H1 (cell line): ENCODE results near the gene FARS2. TPM values are rescaled to one million over a fixed set of nuclear protein-coding genes. Genes with fewer than 3 reads are reported as not detected.

Source experiments
- CTCF ChIA-PET: fragments of 300-600 bp; sonication (Branson Sonifier 250); formaldehyde crosslinking; loops from one replicate; lab custom pipeline; 2021; ENCODE audit not compliant: partially characterized antibody; lab: Charles Lee
- POLR2A ChIA-PET: fragments of 300-600 bp; sonication (Branson Sonifier 250); formaldehyde crosslinking; loops from one replicate; lab custom pipeline; 2021; ENCODE audit warnings: inconsistent platforms; ENCODE audit not compliant: partially characterized antibody; lab: Charles Lee
- DNase-seq, 2 experiments: peaks; one replicate each; pipeline versions ENCODE4 v3.0.0 to v3.0.0-alpha.2; 2010 to 2022; ENCODE audit warnings: low spot score in 2 of 2, low read depth in 1 of 2, mixed read lengths in 1 of 2
- FAIRE-seq: peaks from 2 replicates; lab custom pipeline; 2011; peaks lifted over from hg19 to GRCh38; lab: Jason Lieb, UNC
- H2AFZ ChIP-seq: 2 replicates; pipeline ENCODE4 v1.8.1; 2012; ENCODE audit warnings: low read length, inconsistent platforms
- H2AK5ac ChIP-seq: 2 replicates; pipeline ENCODE4 v1.6.1; 2013; ENCODE audit warnings: low read depth, low read length
- H2BK120ac ChIP-seq: replicated peaks from 2 replicates; pipeline ENCODE3; 2013; ENCODE audit warnings: low read depth, low read length, inconsistent platforms
- H2BK12ac ChIP-seq: 2 replicates; pipeline ENCODE4 v1.6.1; 2013; ENCODE audit warnings: low read depth, low read length
- H2BK15ac ChIP-seq: 2 replicates; pipeline ENCODE4 v1.6.1; 2013; ENCODE audit warnings: low read length
- H2BK20ac ChIP-seq: 2 replicates; pipeline ENCODE4 v1.6.1; 2013; ENCODE audit warnings: low read length
- H2BK5ac ChIP-seq: 2 replicates; pipeline ENCODE4 v1.6.1; 2013; ENCODE audit warnings: low read depth, low read length
- H3K14ac ChIP-seq: 2 replicates; pipeline ENCODE4 v1.6.1; 2013; ENCODE audit warnings: inconsistent platforms; ENCODE audit not compliant: insufficient read length
- H3K18ac ChIP-seq: 2 replicates; pipeline ENCODE4 v1.6.1; 2013; ENCODE audit warnings: low read length; ENCODE audit errors: extremely low read depth
- H3K23ac ChIP-seq: 2 replicates; pipeline ENCODE4 v1.6.1; 2013; ENCODE audit warnings: inconsistent platforms; ENCODE audit not compliant: insufficient read length
- H3K23me2 ChIP-seq: 2 replicates; pipeline ENCODE4 v1.6.1; 2013; ENCODE audit warnings: low read depth, low read length
- H3K27ac ChIP-seq: 2 replicates; pipeline ENCODE4 v1.6.1; 2011; ENCODE audit warnings: low read depth, low read length, inconsistent platforms
- H3K27me3 ChIP-seq, 4 experiments: replicated peaks in 1 of 4; 1 replicate in 1 of 4; 2 replicates in 3 of 4; pipeline versions ENCODE4 v1.6.1 to v1.8.1; 2011 to 2013; ENCODE audit warnings: low read length in 3 of 4, mild to moderate bottlenecking in 3 of 4, inconsistent platforms in 2 of 4, mixed read lengths in 2 of 4, moderate library complexity in 1 of 4; ENCODE audit not compliant: control insufficient read depth in 3 of 4, insufficient read depth in 3 of 4; ENCODE audit errors: extremely low read depth in 1 of 4
- H3K36me3 ChIP-seq, 4 experiments: 2 replicates each; pipeline versions ENCODE4 v1.6.1 to v1.8.1; 2011 to 2013; ENCODE audit warnings: mild to moderate bottlenecking in 4 of 4, low read length in 3 of 4, moderate library complexity in 2 of 4, control low read depth in 1 of 4, inconsistent platforms in 1 of 4; ENCODE audit not compliant: insufficient read depth in 4 of 4, control insufficient read depth in 2 of 4
- H3K4ac ChIP-seq: replicated peaks from 2 replicates; pipeline ENCODE3; 2013; ENCODE audit warnings: low read length, low read depth, mixed read lengths, inconsistent platforms; ENCODE audit not compliant: insufficient read length
- H3K4me1 ChIP-seq, 4 experiments: replicated peaks in 1 of 4; 1 replicate in 1 of 4; 2 replicates in 3 of 4; pipeline versions ENCODE4 v1.6.1 to v1.8.1; 2011 to 2013; ENCODE audit warnings: low read length in 3 of 4, inconsistent platforms in 2 of 4, mixed read lengths in 1 of 4; ENCODE audit not compliant: insufficient read depth in 4 of 4, control insufficient read depth in 3 of 4
- H3K4me2 ChIP-seq, 2 experiments: 2 replicates each; pipeline versions ENCODE4 v1.6.1 to v1.8.1; 2011 to 2013; ENCODE audit warnings: low read depth in 2 of 2, low read length in 2 of 2, control low read depth in 1 of 2, inconsistent platforms in 1 of 2, mild to moderate bottlenecking in 1 of 2; ENCODE audit not compliant: insufficient read depth in 1 of 2
- H3K4me3 ChIP-seq, 4 experiments: fragments of 200-600, 300-600 bp in 1 of 4; sonication (generic), shearing (Covaris generic), sonication (Bioruptor Twin) in 1 of 4; 2 replicates each; pipeline versions ENCODE4 v1.5.1 to v1.8.1; 2011 to 2016; ENCODE audit warnings: low read length in 4 of 4, low read depth in 3 of 4, control low read depth in 2 of 4, inconsistent platforms in 2 of 4, mild to moderate bottlenecking in 2 of 4, mixed read lengths in 1 of 4, moderate library complexity in 1 of 4; ENCODE audit not compliant: insufficient read depth in 2 of 4; ENCODE audit errors: extremely low read depth in 1 of 4
- H3K56ac ChIP-seq: replicated peaks from 2 replicates; pipeline ENCODE3; 2013; ENCODE audit warnings: low read depth, mild to moderate bottlenecking, mixed read lengths, low read length, inconsistent platforms; ENCODE audit not compliant: insufficient read length
- H3K79me1 ChIP-seq: 2 replicates; pipeline ENCODE4 v1.6.1; 2013; ENCODE audit warnings: low read depth, low read length, control low read depth
- H3K79me2 ChIP-seq, 2 experiments: 2 replicates each; pipeline versions ENCODE4 v1.6.1 to v1.8.1; 2012 to 2013; ENCODE audit warnings: low read length in 2 of 2, mild to moderate bottlenecking in 2 of 2, inconsistent platforms in 1 of 2; ENCODE audit not compliant: insufficient read depth in 2 of 2, control insufficient read depth in 1 of 2
- H3K9ac ChIP-seq, 4 experiments: replicated peaks in 1 of 4; 1 replicate in 1 of 4; 2 replicates in 3 of 4; pipeline versions ENCODE4 v1.6.1 to v1.8.1; 2011 to 2013; ENCODE audit warnings: low read depth in 3 of 4, low read length in 3 of 4, control low read depth in 2 of 4, mild to moderate bottlenecking in 2 of 4, moderate library complexity in 2 of 4, inconsistent platforms in 1 of 4; ENCODE audit errors: extremely low read depth in 1 of 4
- H3K9me3 ChIP-seq, 2 experiments: 2 replicates each; pipeline versions ENCODE4 v1.6.1 to v1.8.1; 2012 to 2013; ENCODE audit warnings: mild to moderate bottlenecking in 2 of 2, moderate library complexity in 2 of 2, control low read depth in 1 of 2, inconsistent platforms in 1 of 2, low read depth in 1 of 2, low read length in 1 of 2, mixed read lengths in 1 of 2; ENCODE audit not compliant: insufficient read depth in 2 of 2
- H4K20me1 ChIP-seq, 2 experiments: replicated peaks in 1 of 2; 2 replicates each; pipeline versions ENCODE3 to v1.8.1; 2011 to 2013; ENCODE audit warnings: inconsistent platforms in 2 of 2, low read length in 2 of 2, mild to moderate bottlenecking in 1 of 2; ENCODE audit not compliant: insufficient read depth in 2 of 2, control insufficient read depth in 1 of 2
- H4K5ac ChIP-seq: 2 replicates; pipeline ENCODE4 v1.6.1; 2013; ENCODE audit warnings: low read length, low read depth, mixed read lengths, inconsistent platforms; ENCODE audit not compliant: insufficient read length
- H4K8ac ChIP-seq: 2 replicates; pipeline ENCODE4 v1.8.0; 2013; ENCODE audit warnings: mild to moderate bottlenecking, moderate library complexity, low read length, inconsistent platforms; ENCODE audit not compliant: insufficient read depth; ENCODE audit errors: extremely low read depth
- H4K91ac ChIP-seq: replicated peaks from 2 replicates; pipeline ENCODE3; 2013; ENCODE audit warnings: low read length, mixed read lengths, inconsistent platforms; ENCODE audit not compliant: insufficient read length
- KDM1A ChIP-seq: fragments of 200-600, 300-600 bp; sonication (generic); IDR thresholded peaks from 2 replicates; pipeline ENCODE4 v1.7.1; 2016; ENCODE audit warnings: mild to moderate bottlenecking, low read length, borderline replicate concordance
- RXRA ChIP-seq: IDR thresholded peaks from 2 replicates; pipeline ENCODE4 v1.6.1; 2011; ENCODE audit warnings: low read depth, mild to moderate bottlenecking, low read length, moderate library complexity; ENCODE audit not compliant: insufficient read depth
- WGBS, 2 experiments: shearing (Covaris generic) in 1 of 2; methylation state at CpG; one replicate each; pipeline versions ENCODE4 v1.1.6 to v1.1.7; 2013 to 2015; ENCODE audit warnings: low lambda C conversion rate in 2 of 2, mixed read lengths in 2 of 2, inconsistent platforms in 1 of 2, low coverage in 1 of 2, missing lambda C conversion rate in 1 of 2; ENCODE audit not compliant: insufficient replicate concordance in 2 of 2, insufficient coverage in 1 of 2, insufficient read length in 1 of 2; ENCODE audit errors: extremely low coverage in 1 of 2, missing lambda C conversion rate in 1 of 2; 5-methylcytosine and 5-hydroxymethylcytosine counted together
- polyA plus RNA-seq, 7 experiments: library from polyadenylated mRNA; depleted of rRNA in 3 of 7; stranded (reverse) in 5 of 7; unstranded in 2 of 7; fragments of >200 nt in 5 of 7; fragments of 200-250 nt in 2 of 7; gene quantifications; 1 replicate in 5 of 7; 2 replicates in 1 of 7; 4 replicates in 1 of 7; pipeline versions ENCODE4 v1.2.1 to v1.2.3, GENCODE V29; 2011 to 2013; ENCODE audit warnings: missing spikeins in 2 of 7, mixed read lengths in 2 of 7
- total RNA-seq: library from RNA; stranded (reverse); fragmentation: NEBNext Ultra II Directional; extraction: Animal tissue kit (Norgen Biotek cat#: 25700); gene quantifications from 2 replicates; pipeline ENCODE4 v1.2.1, GENCODE V29; 2021

Gene FARS2
- total and polyA plus RNA-seq, 2 of the 8 experiments (the other 6 are each of a cell fraction or from before 2014, with no cell fraction given): 11.7 to 14.4 TPM

GRCh38 chr6:5323979-5324378, 62.7 kb downstream of the FARS2 start:
- Histone ChIP-seq H3K23me2 (no peaks in the 10 kb centered on the region; the same call in 1 of the 2 replicates), H4K20me1 (no peaks in the 10 kb centered on the region), H3K36me3 (peaks cover 0 to 12% (median 4%) of the 10 kb centered on the region in 4 experiments; a peak in 3 of 8 replicates), H3K4me1 (no peaks in the 10 kb centered on the region), H3K4me3 (no peak overlapping the region), H2AFZ (no peak overlapping the region), H4K5ac (no peak overlapping the region), H4K91ac (no peak overlapping the region), H3K18ac (no peak overlapping the region), H3K27me3 (no peaks in the 10 kb centered on the region), H3K4ac (no peak overlapping the region), H3K9ac (no peak overlapping the region), H2BK12ac (no peak overlapping the region), H3K4me2 (no peak overlapping the region), H2BK20ac (no peak overlapping the region), H2AK5ac (no peak overlapping the region), H3K79me1 (no peaks in the 10 kb centered on the region; the same call in 1 of the 2 replicates), H3K56ac (no peak overlapping the region), H2BK15ac (no peak overlapping the region), H3K9me3 (peaks cover 26% of the 10 kb centered on the region in 2 experiments), H2BK5ac (no peak overlapping the region), H3K14ac (no peak overlapping the region), H4K8ac (no peak overlapping the region), H3K27ac (no peak overlapping the region), H3K79me2 (no peaks in the 10 kb centered on the region), H3K23ac (no peak overlapping the region), H2BK120ac (no peak overlapping the region)
- ChIA-PET CTCF (interaction anchor here (1.6 kb wide), 1 partner anchor 21 kb away, joined by 3 read pairs; no protein-coding TSS in a partner anchor), POLR2A (interaction anchor here (1.1 kb wide), 1 partner anchor 44 kb away, joined by 3 read pairs; no protein-coding TSS in a partner anchor)
- DNase-seq (no peak), FAIRE-seq (no peak)
- TF ChIP-seq RXRA (no peak), KDM1A (peak; percentile 51; the same call in 1 of the 2 replicates)
- WGBS, 2 experiments: 97% methylated on average over 3 of the region's 3 CpGs; no CpG with 5 or more reads in 1 of the 2 experiments
